Measurements from ENCODE around the gene CBX5.

The CBX5 gene

DNA sequence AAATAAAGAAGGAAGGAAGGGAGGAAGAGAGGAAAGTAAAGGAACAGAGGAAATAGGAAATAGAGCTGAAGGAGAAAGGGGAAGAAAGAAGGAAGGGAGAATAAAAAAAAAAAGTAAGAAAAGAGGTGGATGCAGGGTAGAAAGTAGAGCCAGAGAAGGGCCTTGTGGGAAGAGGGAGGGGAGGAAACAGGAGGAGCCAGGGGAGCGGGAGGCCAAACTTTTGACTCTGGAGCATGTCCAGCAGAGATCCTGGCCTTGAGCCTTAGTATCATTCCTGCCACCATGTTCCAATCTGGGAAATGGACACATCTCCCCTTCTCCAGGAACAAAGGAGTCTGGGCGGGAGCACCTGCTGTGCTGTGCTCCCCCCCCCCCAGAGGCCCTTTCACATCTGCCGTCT, 80.0 kb downstream of the CBX5 start:
- WGBS (ENCODE audit: extremely low coverage, insufficient coverage, insufficient read length): no CpG with 5 or more reads among the region's 3 CpGs
- Histone ChIP-seq H3K4me3 (ENCODE audit: low read depth, low read length) (no peak overlapping the region), H3K27ac (ENCODE audit: low read depth, low read length) (no peak overlapping the region), H3K23ac (ENCODE audit: low read length) (no peak overlapping the region), H2BK120ac (ENCODE audit: insufficient read depth, low read length, poor library complexity) (no peak overlapping the region), H2AFZ (ENCODE audit: insufficient read depth, low read length, poor library complexity) (no peak overlapping the region), H3K18ac (ENCODE audit: low read length) (no peak overlapping the region), H4K12ac (ENCODE audit: low read depth, low read length) (no peak overlapping the region), H3K36me3 (ENCODE audit: control insufficient read depth in 1 of 2, insufficient read depth in 2 of 2, low read length in 2 of 2) (no peaks in the 10 kb centered on the region), H3K27me3 (ENCODE audit: insufficient read depth, low read length) (peaks cover 3% of the 10 kb centered on the region), H3K79me2 (ENCODE audit: control insufficient read depth, insufficient read depth, low read length, poor library complexity) (no peaks in the 10 kb centered on the region), H3K4me1 (ENCODE audit: control insufficient read depth in 1 of 2, insufficient read depth in 2 of 2, low read length in 2 of 2) (no peaks in the 10 kb centered on the region), H2BK12ac (ENCODE audit: low read length) (no peak overlapping the region), H4K8ac (ENCODE audit: low read depth, low read length) (no peak overlapping the region), H2AK5ac (ENCODE audit: low read length) (no peak overlapping the region), H3K4me2 (ENCODE audit: low read length) (no peak overlapping the region), H3K14ac (ENCODE audit: low read length) (no peak overlapping the region), H2BK5ac (ENCODE audit: low read depth, low read length, poor library complexity) (no peak overlapping the region), H3K9ac (ENCODE audit: low read length) (no peak overlapping the region), H3K9me3 (ENCODE audit: insufficient read depth, low read depth, low read length) (peaks cover 1% of the 10 kb centered on the region), H3K4ac (ENCODE audit: low read depth, low read length) (no peak overlapping the region), H3K79me1 (ENCODE audit: low read length) (no peaks in the 10 kb centered on the region), H4K91ac (ENCODE audit: low read depth, low read length) (no peak overlapping the region)
- DNase-seq: no peak

GRCh38 chr12:54199034-54199433, 80.9 kb downstream of the CBX5 start:
- DNase-seq: no peak
- no peak overlapping the region for H2AK5ac ChIP-seq (ENCODE audit: low read length)
- H4K8ac ChIP-seq (ENCODE audit: low read depth, low read length): no peak overlapping the region
- H2BK120ac ChIP-seq (ENCODE audit: insufficient read depth, low read length, poor library complexity): no peak overlapping the region
- no peak overlapping the region for H3K14ac ChIP-seq (ENCODE audit: low read length)
- H3K4me1 ChIP-seq (ENCODE audit: control insufficient read depth in 1 of 2, insufficient read depth in 2 of 2, low read length in 2 of 2): no peaks in the 10 kb centered on the region
- H3K18ac ChIP-seq (ENCODE audit: low read length): no peak overlapping the region
- H2AFZ ChIP-seq (ENCODE audit: insufficient read depth, low read length, poor library complexity): no peak overlapping the region
- H3K23ac ChIP-seq (ENCODE audit: low read length): no peak overlapping the region
- no peaks in the 10 kb centered on the region for H3K79me2 ChIP-seq (ENCODE audit: control insufficient read depth, insufficient read depth, low read length, poor library complexity)
- H2BK12ac ChIP-seq (ENCODE audit: low read length): no peak overlapping the region
- no peak overlapping the region for H4K91ac ChIP-seq (ENCODE audit: low read depth, low read length)
- no peak overlapping the region for H4K12ac ChIP-seq (ENCODE audit: low read depth, low read length)
- H3K27me3 ChIP-seq (ENCODE audit: insufficient read depth, low read length): peaks cover 2% of the 10 kb centered on the region
- no peak overlapping the region for H3K4me3 ChIP-seq (ENCODE audit: low read depth, low read length)
- no peaks in the 10 kb centered on the region for H3K36me3 ChIP-seq (ENCODE audit: control insufficient read depth in 1 of 2, insufficient read depth in 2 of 2, low read length in 2 of 2)
- H3K9me3 ChIP-seq (ENCODE audit: insufficient read depth, low read depth, low read length): peaks cover 1% of the 10 kb centered on the region
- no peak overlapping the region for H2BK5ac ChIP-seq (ENCODE audit: low read depth, low read length, poor library complexity)
- no peak overlapping the region for H3K4me2 ChIP-seq (ENCODE audit: low read length)
- H3K79me1 ChIP-seq (ENCODE audit: low read length): no peaks in the 10 kb centered on the region
- H3K27ac ChIP-seq (ENCODE audit: low read depth, low read length): no peak overlapping the region
- no CpG with 5 or more reads among the region's 6 CpGs for WGBS (ENCODE audit: extremely low coverage, insufficient coverage, insufficient read length)
- H3K4ac ChIP-seq (ENCODE audit: low read depth, low read length): no peak overlapping the region
- H3K9ac ChIP-seq (ENCODE audit: low read length): no peak overlapping the region

GRCh38 chr12:54197431-54197909, 82.5 kb downstream of the CBX5 start:
- Histone ChIP-seq H3K27me3 (ENCODE audit: insufficient read depth, low read length) (peaks cover 4% of the 10 kb centered on the region), H3K79me2 (ENCODE audit: control insufficient read depth, insufficient read depth, low read length, poor library complexity) (no peaks in the 10 kb centered on the region), H4K12ac (ENCODE audit: low read depth, low read length) (no peak overlapping the region), H2AFZ (ENCODE audit: insufficient read depth, low read length, poor library complexity) (no peak overlapping the region), H4K91ac (ENCODE audit: low read depth, low read length) (no peak overlapping the region), H3K9me3 (ENCODE audit: insufficient read depth, low read depth, low read length) (peaks cover 1% of the 10 kb centered on the region), H2BK120ac (ENCODE audit: insufficient read depth, low read length, poor library complexity) (no peak overlapping the region), H4K8ac (ENCODE audit: low read depth, low read length) (no peak overlapping the region), H3K4me3 (ENCODE audit: low read depth, low read length) (no peak overlapping the region), H2BK12ac (ENCODE audit: low read length) (no peak overlapping the region), H3K27ac (ENCODE audit: low read depth, low read length) (no peak overlapping the region), H3K23ac (ENCODE audit: low read length) (no peak overlapping the region), H2AK5ac (ENCODE audit: low read length) (no peak overlapping the region), H3K36me3 (ENCODE audit: control insufficient read depth in 1 of 2, insufficient read depth in 2 of 2, low read length in 2 of 2) (no peaks in the 10 kb centered on the region), H3K9ac (ENCODE audit: low read length) (no peak overlapping the region), H3K14ac (ENCODE audit: low read length) (no peak overlapping the region), H3K18ac (ENCODE audit: low read length) (no peak overlapping the region), H3K79me1 (ENCODE audit: low read length) (no peaks in the 10 kb centered on the region), H3K4me1 (ENCODE audit: control insufficient read depth in 1 of 2, insufficient read depth in 2 of 2, low read length in 2 of 2) (no peaks in the 10 kb centered on the region), H2BK5ac (ENCODE audit: low read depth, low read length, poor library complexity) (no peak overlapping the region), H3K4me2 (ENCODE audit: low read length) (no peak overlapping the region), H3K4ac (ENCODE audit: low read depth, low read length) (no peak overlapping the region)
- WGBS (ENCODE audit: extremely low coverage, insufficient coverage, insufficient read length): no CpG with 5 or more reads among the region's 8 CpGs
- DNase-seq: no peak

GRCh38 chr12:54197010-54197409, 82.9 kb downstream of the CBX5 start:
- no CpG with 5 or more reads among the region's 5 CpGs for WGBS (ENCODE audit: extremely low coverage, insufficient coverage, insufficient read length)
- Histone ChIP-seq H3K79me1 (ENCODE audit: low read length) (no peaks in the 10 kb centered on the region), H3K27me3 (ENCODE audit: insufficient read depth, low read length) (peaks cover 7% of the 10 kb centered on the region), H4K12ac (ENCODE audit: low read depth, low read length) (no peak overlapping the region), H4K91ac (ENCODE audit: low read depth, low read length) (no peak overlapping the region), H3K23ac (ENCODE audit: low read length) (no peak overlapping the region), H3K4me1 (ENCODE audit: control insufficient read depth in 1 of 2, insufficient read depth in 2 of 2, low read length in 2 of 2) (no peaks in the 10 kb centered on the region), H3K4me3 (ENCODE audit: low read depth, low read length) (no peak overlapping the region), H2AK5ac (ENCODE audit: low read length) (no peak overlapping the region), H3K18ac (ENCODE audit: low read length) (no peak overlapping the region), H2AFZ (ENCODE audit: insufficient read depth, low read length, poor library complexity) (no peak overlapping the region), H3K4me2 (ENCODE audit: low read length) (no peak overlapping the region), H3K4ac (ENCODE audit: low read depth, low read length) (no peak overlapping the region), H2BK12ac (ENCODE audit: low read length) (no peak overlapping the region), H3K14ac (ENCODE audit: low read length) (no peak overlapping the region), H4K8ac (ENCODE audit: low read depth, low read length) (no peak overlapping the region), H3K27ac (ENCODE audit: low read depth, low read length) (no peak overlapping the region), H2BK120ac (ENCODE audit: insufficient read depth, low read length, poor library complexity) (no peak overlapping the region), H3K36me3 (ENCODE audit: control insufficient read depth in 1 of 2, insufficient read depth in 2 of 2, low read length in 2 of 2) (no peaks in the 10 kb centered on the region), H2BK5ac (ENCODE audit: low read depth, low read length, poor library complexity) (no peak overlapping the region), H3K9me3 (ENCODE audit: insufficient read depth, low read depth, low read length) (peaks cover 1% of the 10 kb centered on the region), H3K9ac (ENCODE audit: low read length) (no peak overlapping the region), H3K79me2 (ENCODE audit: control insufficient read depth, insufficient read depth, low read length, poor library complexity) (no peaks in the 10 kb centered on the region)
- DNase-seq: no peak
